Fibroblast of villous mesenchyme (primary cell): ENCODE data around the gene REPIN1. TPM values are rescaled to one million over a fixed set of nuclear protein-coding genes. Genes with fewer than 3 reads are reported as not detected.

Experiments
- DNase-seq: peaks from one replicate; pipeline ENCODE4 v3.0.0-alpha.2; 2010; ENCODE audit warnings: low read depth
- H3K4me3 ChIP-seq: 2 replicates; pipeline ENCODE4 v1.5.1; 2011; ENCODE audit warnings: low read depth, mild to moderate bottlenecking, low read length
- CTCF ChIP-seq: IDR thresholded peaks from 2 replicates; pipeline ENCODE4 v1.5.1; 2012; ENCODE audit warnings: low read depth, mild to moderate bottlenecking, low read length; ENCODE audit not compliant: insufficient read depth
- total RNA-seq: library from RNA; depleted of rRNA; stranded (reverse); fragments of >200 nt; gene quantifications from 2 replicates; pipeline ENCODE4 v1.2.3, GENCODE V29; 2012

Gene REPIN1
- total RNA-seq, 1 donor = 98.4 TPM

GRCh38 chr7:150378853-150379440, 10.3 kb downstream of the REPIN1 start, which contains the start of gene ZNF775:
ZNF775 (plus strand) TSS chr7:150379330; CDS start chr7:150388471, 9,141 bp downstream.
- peak within 1 kb of the TSS; percentile 88 for H3K4me3 ChIP-seq
- TF ChIP-seq CTCF = no peak
- DNase-seq = peak; percentile 93

DNA sequence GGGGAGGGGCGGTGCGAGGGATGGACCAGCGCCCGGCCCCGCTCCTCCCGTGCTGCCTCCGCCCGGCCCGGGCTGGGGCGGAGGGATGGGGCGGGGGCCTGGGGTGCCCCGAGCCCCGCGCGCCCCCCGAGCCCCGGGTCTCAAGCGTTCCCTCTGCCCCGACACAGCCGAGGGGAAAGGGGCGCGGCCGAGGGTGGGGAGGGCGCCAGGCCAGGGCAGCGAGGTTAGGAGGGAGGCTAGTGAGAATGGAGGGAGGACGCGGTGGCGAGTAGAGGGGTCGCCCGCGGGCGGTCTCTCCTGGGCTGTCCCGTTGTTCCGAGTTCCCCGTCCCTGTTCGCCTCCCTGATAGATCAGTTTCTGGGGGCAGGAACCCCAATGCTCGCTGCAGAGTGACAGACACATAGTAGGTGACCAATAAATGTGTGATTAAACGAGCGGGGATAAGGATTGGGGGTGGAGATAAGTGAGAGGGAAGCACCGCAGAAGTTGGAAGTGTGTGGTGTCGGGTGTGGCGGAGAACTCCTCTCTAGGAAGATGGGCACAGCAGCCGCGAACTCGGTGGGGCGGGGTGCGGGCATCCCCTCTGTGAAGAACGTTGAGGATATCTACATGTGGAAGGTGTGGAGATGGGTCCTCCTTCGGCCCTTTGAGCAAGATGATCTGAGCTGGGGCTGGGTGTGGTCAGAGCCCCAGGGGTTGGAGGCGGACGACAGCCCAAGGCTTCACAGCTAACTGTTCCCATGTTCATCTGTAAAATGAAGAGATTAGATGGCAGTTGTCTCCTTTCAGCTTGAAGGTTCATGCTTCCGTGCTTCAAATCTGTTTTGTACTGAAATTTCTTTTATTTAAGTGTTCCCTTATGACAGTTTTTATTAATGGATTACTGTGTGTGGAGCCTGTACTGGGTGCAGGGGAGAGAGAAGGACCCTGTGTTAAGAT, 11.1 kb downstream of the REPIN1 start:
- TF ChIP-seq CTCF = no peak
- no peak for DNase-seq
- peak overlapping the region; percentile 88 for H3K4me3 ChIP-seq

- DNase-seq = no peak
- peak overlapping the region; percentile 88 for H3K4me3 ChIP-seq
- TF ChIP-seq CTCF = no peak
Observed at GRCh38 chr7:150380463-150380862, 11.8 kb downstream of the REPIN1 start.

- H3K4me3 ChIP-seq = no peak overlapping the region
- no peak for DNase-seq
- no peak for TF ChIP-seq CTCF
Observed at GRCh38 chr7:150381096-150381495, 12.5 kb downstream of the REPIN1 start.

GRCh38 chr7:150381785-150382122, 13.1 kb downstream of the REPIN1 start:
- no peak for TF ChIP-seq CTCF
- DNase-seq = no peak

GRCh38 chr7:150382123-150382843, 13.7 kb downstream of the REPIN1 start:
- no peak for TF ChIP-seq CTCF
- H3K4me3 ChIP-seq = no peak overlapping the region
- DNase-seq = no peak

More at GRCh38 chr7:150381785-150382122, 13.1 kb downstream of the REPIN1 start:
- no peak overlapping the region for H3K4me3 ChIP-seq
